Measurements from ENCODE around the gene KCNB1.

DNA sequence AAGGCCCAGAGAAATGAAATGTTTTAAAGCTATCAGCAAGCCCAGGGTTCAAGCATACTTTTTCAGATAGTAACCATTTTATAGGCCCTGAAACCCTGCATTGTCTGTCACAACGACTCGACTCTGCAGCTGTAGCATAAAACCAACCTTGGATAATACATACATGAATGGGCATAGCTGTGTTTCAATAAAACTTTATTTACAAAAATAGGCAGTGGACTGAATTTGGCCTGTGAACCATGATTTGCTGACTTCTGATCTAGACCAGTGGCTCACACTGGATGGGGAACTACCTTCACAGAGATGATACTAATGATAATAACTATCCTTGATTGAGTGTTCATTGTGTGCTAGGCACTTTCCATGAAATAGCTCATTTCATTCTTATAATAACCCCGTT lies 107.3 kb downstream of the KCNB1 start:
- TF ChIP-seq EZH2 (IDR thresholded peaks at IDR 0.05; ENCODE audit: insufficient read depth, poor library complexity, severe bottlenecking) (no peak), EZH2phosphoT487 (IDR thresholded peaks at IDR 0.05; ENCODE audit: insufficient read depth, low read depth) (no peak)
